ENCODE results near the gene FMNL2. TPM values are rescaled to one million over a fixed set of nuclear protein-coding genes. Genes with fewer than 3 reads are reported as not detected.

The FMNL2 gene
- total and polyA plus RNA-seq, 2 experiments from 2014 or later: 4.4 to 18.6 TPM

DNA sequence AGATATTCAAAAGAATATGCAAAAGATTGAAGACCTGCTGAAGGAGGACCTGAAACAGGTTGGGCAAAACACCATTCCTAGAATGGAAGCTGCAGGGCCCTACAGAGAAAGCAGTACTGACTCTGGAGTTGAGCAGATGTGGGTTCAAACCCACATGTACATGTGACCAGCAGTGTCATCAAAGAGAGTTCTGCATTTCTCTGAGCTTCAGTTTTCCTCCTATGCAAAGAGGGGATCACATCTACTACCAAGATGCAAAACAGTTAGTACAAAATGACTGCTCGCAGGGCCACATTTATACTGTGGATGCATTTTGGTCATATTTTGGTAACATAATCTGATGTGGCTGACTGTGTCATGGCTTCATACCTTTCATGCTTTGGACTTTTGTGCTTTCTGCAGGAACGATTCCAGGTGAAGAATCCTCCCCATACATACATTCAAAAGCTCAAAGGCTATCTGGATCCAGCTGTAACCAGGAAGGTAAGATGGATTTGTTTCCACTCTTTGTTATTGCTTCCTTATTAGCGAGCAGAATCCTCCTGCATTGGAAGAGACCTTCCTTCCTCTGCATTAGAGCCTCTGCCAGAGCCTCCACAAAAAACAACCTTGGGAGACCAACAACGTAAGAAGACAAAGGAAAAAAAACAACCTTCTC, 207.5 kb downstream of the FMNL2 start:
- Histone ChIP-seq H3F3A (ENCODE audit: insufficient read depth) (peaks cover 36% of the 10 kb centered on the region), H3K4me3 (0 out of 2 replicates have a peak overlapping the region, but pooled peaks have one; percentile 26), H3K27me3 (replicated peaks; ENCODE audit: insufficient read depth) (no peaks in the 10 kb centered on the region), H3K9ac (peak overlapping the region; percentile 46), H3K4me1 (ENCODE audit: insufficient read depth) (peaks cover 24% of the 10 kb centered on the region), H3K36me3 (ENCODE audit: low read depth) (no peaks in the 10 kb centered on the region), H3K9me3 (ENCODE audit: low read depth) (no peaks in the 10 kb centered on the region), H3K27ac (peak overlapping the region; percentile 76), H3K79me2 (ENCODE audit: insufficient read depth) (peaks cover 29% of the 10 kb centered on the region), H2AFZ (peak overlapping the region; percentile 45), H3K9me2 (ENCODE audit: insufficient read depth) (no peaks in the 10 kb centered on the region), H4K20me1 (ENCODE audit: insufficient read depth) (no peaks in the 10 kb centered on the region), H3K4me2 (ENCODE audit: unreplicated experiment) (peak overlapping the region; percentile 40)
- TF ChIP-seq EZH2phosphoT487 (IDR thresholded peaks at IDR 0.05; ENCODE audit: insufficient read depth, low read depth) (no peak), EZH2 (IDR thresholded peaks at IDR 0.05; ENCODE audit: insufficient read depth, poor library complexity, severe bottlenecking) (no peak)
- WGBS, 2 experiments (ENCODE audit: low coverage in 1 of 2, low lambda C conversion rate in 2 of 2, missing lambda C conversion rate in 2 of 2): 67 to 69% methylated on average over 4 of the region's 4 CpGs
- DNase-seq: no peak
- in situ Hi-C loops (cut with MboI): no loop called here

DNA sequence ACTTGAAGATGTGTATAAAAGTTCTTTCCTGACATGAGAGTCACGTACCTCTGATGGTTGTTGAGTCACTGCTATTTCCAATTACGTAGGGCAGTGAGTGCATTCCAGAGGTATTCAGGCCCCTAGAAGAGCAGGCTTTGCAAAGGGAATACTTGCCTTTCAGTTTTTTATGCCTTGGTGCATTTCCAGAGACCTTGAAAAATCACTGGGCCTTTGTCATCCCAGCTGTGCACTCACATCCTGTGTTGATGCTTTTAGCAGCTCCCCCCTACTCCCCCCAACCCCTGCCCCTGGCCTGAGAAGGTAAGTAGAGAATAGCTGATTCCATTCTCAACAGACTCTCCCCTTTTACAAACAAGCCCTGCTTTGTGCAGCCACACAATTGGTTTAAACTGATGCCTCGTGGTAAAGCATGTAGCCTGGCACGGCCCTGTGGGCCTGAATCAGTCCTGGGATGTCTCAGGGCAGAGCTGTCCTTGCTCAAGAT, 208.1 kb downstream of the FMNL2 start:
- in situ Hi-C loops (cut with MboI): no loop called here
- Histone ChIP-seq H3K4me1 (ENCODE audit: insufficient read depth) (peaks cover 24% of the 10 kb centered on the region), H3K79me2 (ENCODE audit: insufficient read depth) (peaks cover 23% of the 10 kb centered on the region), H3K36me3 (ENCODE audit: low read depth) (no peaks in the 10 kb centered on the region), H3K9me2 (ENCODE audit: insufficient read depth) (no peaks in the 10 kb centered on the region), H2AFZ (peak overlapping the region; percentile 45), H3K4me2 (ENCODE audit: unreplicated experiment) (peak overlapping the region; percentile 40), H3K27ac (peak overlapping the region; percentile 76), H3K9ac (peak overlapping the region; percentile 46; the same call in 1 of the 2 replicates), H4K20me1 (ENCODE audit: insufficient read depth) (no peaks in the 10 kb centered on the region), H3F3A (ENCODE audit: insufficient read depth) (peaks cover 36% of the 10 kb centered on the region), H3K9me3 (ENCODE audit: low read depth) (no peaks in the 10 kb centered on the region), H3K27me3 (replicated peaks; ENCODE audit: insufficient read depth) (no peaks in the 10 kb centered on the region), H3K4me3 (peak overlapping the region; percentile 26; the same call in 1 of the 2 replicates)
- TF ChIP-seq EZH2 (IDR thresholded peaks at IDR 0.05; ENCODE audit: insufficient read depth, poor library complexity, severe bottlenecking) (no peak), EZH2phosphoT487 (IDR thresholded peaks at IDR 0.05; ENCODE audit: insufficient read depth, low read depth) (no peak)
- peak; percentile 93 for DNase-seq
- 7 to 11% methylated on average over 4 of the region's 4 CpGs for WGBS, 2 experiments (ENCODE audit: low coverage in 1 of 2, low lambda C conversion rate in 2 of 2, missing lambda C conversion rate in 2 of 2)

DNA sequence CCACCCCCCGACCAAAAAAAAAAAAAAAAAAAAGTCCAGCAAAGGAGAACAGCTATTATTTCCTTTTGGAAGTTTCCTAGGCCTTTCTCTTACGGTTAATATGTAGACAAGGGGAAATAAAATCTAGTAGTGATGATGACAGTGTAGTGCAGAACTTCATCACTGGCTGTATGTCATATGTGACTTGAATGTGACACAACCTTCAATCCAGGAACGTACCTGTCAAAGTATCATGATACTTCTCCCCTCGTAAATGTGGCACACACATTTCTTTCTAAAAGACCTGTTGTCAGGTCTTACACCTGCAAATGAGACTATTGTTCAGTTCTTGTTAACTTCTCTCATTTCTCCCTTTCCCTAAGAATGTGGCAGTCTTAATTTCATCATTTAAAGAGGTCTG, 208.7 kb downstream of the FMNL2 start:
- Histone ChIP-seq H3K9ac (peak overlapping the region; percentile 40; the same call in 1 of the 2 replicates), H3K9me2 (ENCODE audit: insufficient read depth) (no peaks in the 10 kb centered on the region), H3K79me2 (ENCODE audit: insufficient read depth) (peaks cover 17% of the 10 kb centered on the region), H3F3A (ENCODE audit: insufficient read depth) (peaks cover 37% of the 10 kb centered on the region), H4K20me1 (ENCODE audit: insufficient read depth) (no peaks in the 10 kb centered on the region), H2AFZ (no peak overlapping the region), H3K9me3 (ENCODE audit: low read depth) (no peaks in the 10 kb centered on the region), H3K4me1 (ENCODE audit: insufficient read depth) (peaks cover 29% of the 10 kb centered on the region), H3K4me2 (ENCODE audit: unreplicated experiment) (peak overlapping the region; percentile 40), H3K36me3 (ENCODE audit: low read depth) (no peaks in the 10 kb centered on the region), H3K27ac (peak overlapping the region; percentile 76), H3K27me3 (replicated peaks; ENCODE audit: insufficient read depth) (no peaks in the 10 kb centered on the region), H3K4me3 (peak overlapping the region; percentile 5; the same call in 1 of the 2 replicates)
- TF ChIP-seq EZH2 (IDR thresholded peaks at IDR 0.05; ENCODE audit: insufficient read depth, poor library complexity, severe bottlenecking): no peak
- TF ChIP-seq EZH2phosphoT487 (IDR thresholded peaks at IDR 0.05; ENCODE audit: insufficient read depth, low read depth): no peak
- in situ Hi-C loops (cut with MboI): no loop called here
- DNase-seq: no peak
- WGBS, 2 experiments (ENCODE audit: low coverage in 1 of 2, low lambda C conversion rate in 2 of 2, missing lambda C conversion rate in 2 of 2): 95 to 99% methylated on average over 4 of the region's 4 CpGs

DNA sequence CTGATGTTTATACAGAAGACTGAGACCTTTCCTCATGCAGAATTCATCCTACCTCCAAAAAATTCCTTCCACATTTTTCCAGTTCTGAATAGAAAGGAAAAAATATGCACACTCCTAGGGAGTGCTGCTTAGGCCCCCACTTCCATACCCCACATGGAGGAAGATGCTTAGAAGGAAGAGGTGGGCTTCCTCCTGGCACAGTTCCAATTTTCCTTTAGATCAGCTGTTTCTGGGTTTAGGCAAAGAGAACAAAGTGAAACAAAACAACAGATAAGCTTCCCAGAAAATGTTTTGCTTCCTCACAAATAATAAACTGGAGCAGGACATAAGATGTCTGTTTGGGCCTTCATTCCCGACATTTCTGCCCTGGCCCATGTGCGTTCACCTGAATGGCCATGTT, 209.7 kb downstream of the FMNL2 start:
- no peak for DNase-seq
- H3K4me3 ChIP-seq: no peak overlapping the region
- H3K27ac ChIP-seq: no peak overlapping the region
- H4K20me1 ChIP-seq (ENCODE audit: insufficient read depth): no peaks in the 10 kb centered on the region
- in situ Hi-C loops (cut with MboI): no loop called here
- TF ChIP-seq EZH2phosphoT487 (IDR thresholded peaks at IDR 0.05; ENCODE audit: insufficient read depth, low read depth): no peak
- TF ChIP-seq EZH2 (IDR thresholded peaks at IDR 0.05; ENCODE audit: insufficient read depth, poor library complexity, severe bottlenecking): no peak
- no peaks in the 10 kb centered on the region for H3K9me2 ChIP-seq (ENCODE audit: insufficient read depth)
- no peaks in the 10 kb centered on the region for H3K27me3 ChIP-seq (replicated peaks; ENCODE audit: insufficient read depth)
- no peaks in the 10 kb centered on the region for H3K9me3 ChIP-seq (ENCODE audit: low read depth)
- no peak overlapping the region for H3K9ac ChIP-seq
- H3K36me3 ChIP-seq (ENCODE audit: low read depth): no peaks in the 10 kb centered on the region
- peaks cover 10% of the 10 kb centered on the region for H3K79me2 ChIP-seq (ENCODE audit: insufficient read depth)
- H2AFZ ChIP-seq: no peak overlapping the region
- 67 to 79% methylated on average over 2 of the region's 2 CpGs for WGBS, 2 experiments (ENCODE audit: low coverage in 1 of 2, low lambda C conversion rate in 2 of 2, missing lambda C conversion rate in 2 of 2)
- H3F3A ChIP-seq (ENCODE audit: insufficient read depth): peaks cover 46% of the 10 kb centered on the region
- H3K4me2 ChIP-seq (ENCODE audit: unreplicated experiment): no peak overlapping the region
- peaks cover 39% of the 10 kb centered on the region for H3K4me1 ChIP-seq (ENCODE audit: insufficient read depth)
